Liver (tissue), 9 donors: ENCODE data around the gene PAXX. TPM values are rescaled to one million over a fixed set of nuclear protein-coding genes. Genes with fewer than 3 reads are reported as not detected.

Experiments
- DNase-seq: peaks from one replicate; pipeline ENCODE4 v3.0.0-alpha.2; 2017; ENCODE audit warnings: low spot score
- H3K27ac ChIP-seq, 2 donors: one replicate each; pipeline ENCODE4 v1.7.0; 2013; ENCODE audit warnings: inconsistent platforms in 2 of 2, low read length in 2 of 2, control low read depth in 1 of 2, low read depth in 1 of 2, mild to moderate bottlenecking in 1 of 2
- H3K27me3 ChIP-seq, 4 donors: one replicate each; pipeline versions ENCODE4 v1.6.1 to v1.7.0; 2013; ENCODE audit warnings: low read length in 3 of 4, inconsistent platforms in 1 of 4, mild to moderate bottlenecking in 1 of 4, moderate library complexity in 1 of 4; ENCODE audit not compliant: control insufficient read depth in 4 of 4, insufficient read depth in 4 of 4
- H3K36me3 ChIP-seq, 4 donors: one replicate each; pipeline versions ENCODE4 v1.6.1 to v1.7.0; 2013; ENCODE audit warnings: low read length in 3 of 4, mild to moderate bottlenecking in 3 of 4, low read depth in 1 of 4, moderate library complexity in 1 of 4; ENCODE audit not compliant: control insufficient read depth in 4 of 4, insufficient read depth in 3 of 4
- H3K4me1 ChIP-seq, 4 donors: one replicate each; pipeline versions ENCODE4 v1.6.1 to v1.7.0; 2013; ENCODE audit warnings: low read length in 3 of 4, mild to moderate bottlenecking in 3 of 4, moderate library complexity in 1 of 4; ENCODE audit not compliant: control insufficient read depth in 4 of 4, insufficient read depth in 4 of 4
- H3K4me3 ChIP-seq, 3 donors: one replicate each; pipeline versions ENCODE4 v1.6.1 to v1.7.0; 2013; ENCODE audit warnings: low read length in 3 of 3, control low read depth in 1 of 3, low read depth in 1 of 3, mild to moderate bottlenecking in 1 of 3
- H3K9ac ChIP-seq, 2 donors: one replicate each; pipeline ENCODE4 v1.7.0; 2013; ENCODE audit warnings: low read length in 2 of 2, mild to moderate bottlenecking in 2 of 2, moderate library complexity in 2 of 2, control low read depth in 1 of 2, low read depth in 1 of 2
- H3K9me3 ChIP-seq, 4 donors: one replicate each; pipeline versions ENCODE4 v1.6.1 to v1.7.0; 2013; ENCODE audit warnings: low read length in 3 of 4; ENCODE audit not compliant: control insufficient read depth in 4 of 4
- ATF3 ChIP-seq: IDR thresholded peaks from 2 replicates; pipeline ENCODE4 v1.6.1; 2016; ENCODE audit warnings: antibody characterized with exemption
- CTCF ChIP-seq: fragments of 150-350 bp; IDR thresholded peaks from 2 replicates; pipeline ENCODE4 v1.5.1; 2017; ENCODE audit warnings: improper control_type of control experiment, low read depth, low read length; ENCODE audit not compliant: missing input control
- EGR1 ChIP-seq, 2 donors: IDR thresholded peaks; 2 replicates each; pipeline ENCODE4 v1.6.1; 2016 to 2018; ENCODE audit warnings: antibody characterized with exemption in 2 of 2, low read depth in 2 of 2
- FOXA1 ChIP-seq: IDR thresholded peaks from 2 replicates; pipeline ENCODE4 v1.6.1; 2016; ENCODE audit warnings: antibody characterized with exemption
- FOXA2 ChIP-seq: IDR thresholded peaks from 2 replicates; pipeline ENCODE4 v1.6.1; 2016; ENCODE audit warnings: antibody characterized with exemption
- GABPA ChIP-seq, 2 donors: IDR thresholded peaks in 1 of 2; conservative IDR thresholded peaks in 1 of 2; 2 replicates each; pipeline ENCODE4 v1.6.1; 2016; ENCODE audit warnings: antibody characterized with exemption in 2 of 2, mild to moderate bottlenecking in 1 of 2, moderate library complexity in 1 of 2
- HNF4A ChIP-seq, 2 donors: conservative IDR thresholded peaks; 2 replicates each; pipeline ENCODE4 v1.6.1; 2016; ENCODE audit warnings: antibody characterized with exemption in 2 of 2, mild to moderate bottlenecking in 2 of 2
- HNF4G ChIP-seq: IDR thresholded peaks from 2 replicates; pipeline ENCODE4 v1.6.1; 2016; ENCODE audit warnings: antibody characterized with exemption
- JUND ChIP-seq, 2 donors: IDR thresholded peaks; 2 replicates each; pipeline ENCODE4 v1.6.1; 2016; ENCODE audit warnings: antibody characterized with exemption in 2 of 2
- MAX ChIP-seq: IDR thresholded peaks from 2 replicates; pipeline ENCODE4 v1.6.1; 2016; ENCODE audit warnings: antibody characterized with exemption
- NR2F2 ChIP-seq: IDR thresholded peaks from 2 replicates; pipeline ENCODE4 v1.6.1; 2016; ENCODE audit warnings: antibody characterized with exemption
- RAD21 ChIP-seq, 2 donors: IDR thresholded peaks; 2 replicates each; pipeline ENCODE4 v1.6.1; 2016; ENCODE audit warnings: antibody characterized with exemption in 2 of 2, mild to moderate bottlenecking in 2 of 2
- REST ChIP-seq: IDR thresholded peaks from 2 replicates; pipeline ENCODE4 v1.6.1; 2016; ENCODE audit warnings: antibody characterized with exemption, mild to moderate bottlenecking
- RXRA ChIP-seq, 2 donors: IDR thresholded peaks; 2 replicates each; pipeline ENCODE4 v1.6.1; 2017 to 2018; ENCODE audit warnings: antibody characterized with exemption in 2 of 2, mild to moderate bottlenecking in 1 of 2
- SP1 ChIP-seq: IDR thresholded peaks from 2 replicates; pipeline ENCODE4 v1.6.1; 2018; ENCODE audit warnings: antibody characterized with exemption, mild to moderate bottlenecking
- TAF1 ChIP-seq: conservative IDR thresholded peaks from 2 replicates; pipeline ENCODE4 v1.6.1; 2016; ENCODE audit warnings: antibody characterized with exemption, mild to moderate bottlenecking
- YY1 ChIP-seq: IDR thresholded peaks from 2 replicates; pipeline ENCODE4 v1.6.1; 2016; ENCODE audit warnings: antibody characterized with exemption, mild to moderate bottlenecking
- ZBTB33 ChIP-seq: IDR thresholded peaks from 2 replicates; pipeline ENCODE4 v1.6.1; 2016; ENCODE audit warnings: antibody characterized with exemption
- WGBS: extraction: QIAGEN DNeasy Blood & Tissue Kit; methylation state at CpG from one replicate; pipeline ENCODE4 v1.1.7; 2013; 5-methylcytosine and 5-hydroxymethylcytosine counted together
- polyA plus RNA-seq, 2 donors: library from polyadenylated mRNA; stranded (reverse) in 1 of 2; unstranded in 1 of 2; fragments of 200-250 nt in 1 of 2; fragments of >200 nt in 1 of 2; fragmentation: Nextera tagmentation in 1 of 2; extraction: Ambion mirVana in 1 of 2; gene quantifications; one replicate each; pipeline versions ENCODE4 v1.2.1 to v1.2.3, GENCODE V29; 2013 to 2015
- total RNA-seq, 2 donors: library from RNA; depleted of rRNA; stranded (reverse); fragments of >200 nt; gene quantifications; one replicate each; pipeline ENCODE4 v1.2.3, GENCODE V29; 2014
- donor health status: healthy.
- donor health status: healthy.
- donor health status: healthy.
- donor health status: healthy.
- donor health status: healthy.

The PAXX gene
- total and polyA plus RNA-seq, 4 donors, result 7.3 to 34.1 (median 19.2) TPM

GRCh38 chr9:136961279-136962065, 30.8 kb upstream of the PAXX start:
- 83% methylated on average over 23 of the region's 23 CpGs for WGBS
- peak overlapping the region in 1 of 2 donors; percentile 28 for H3K27ac ChIP-seq
- peaks cover 0 to 2% (median 0%) of the 10 kb centered on the region in 4 donors for H3K4me1 ChIP-seq
- H3K27me3 ChIP-seq, result no peaks in the 10 kb centered on the region
- DNase-seq, result no peak
- no peaks in the 10 kb centered on the region for H3K36me3 ChIP-seq
- no peak overlapping the region for H3K9ac ChIP-seq
- H3K9me3 ChIP-seq, result no peaks in the 10 kb centered on the region
- TF ChIP-seq RXRA (IDR thresholded peaks at IDR 0.05) (peak in 1 of 2 donors; percentile 67), SP1 (peak; percentile 19), FOXA1 (no peak), FOXA2 (no peak)
- H3K4me3 ChIP-seq, result no peak overlapping the region

GRCh38 chr9:136962163-136962562, 30.1 kb upstream of the PAXX start:
- 93% methylated on average over 9 of the region's 9 CpGs for WGBS
- no peak for DNase-seq
- Histone ChIP-seq H3K4me3 (no peak overlapping the region), H3K27ac (peak overlapping the region in 1 of 2 donors; percentile 28), H3K36me3 (no peaks in the 10 kb centered on the region), H3K9ac (no peak overlapping the region), H3K9me3 (no peaks in the 10 kb centered on the region), H3K4me1 (peaks cover 0 to 2% (median 0%) of the 10 kb centered on the region in 4 donors), H3K27me3 (no peaks in the 10 kb centered on the region)
- no peak for TF ChIP-seq ZBTB33
- no peak for TF ChIP-seq RXRA (IDR thresholded peaks at IDR 0.05)
- TF ChIP-seq EGR1 (IDR thresholded peaks at IDR 0.05; ENCODE audit: low read depth in 2 of 2), result no peak
- TF ChIP-seq CTCF, result no peak
- TF ChIP-seq HNF4G, result no peak
- no peak for TF ChIP-seq ATF3
- no peak for TF ChIP-seq TAF1
- no peak for TF ChIP-seq FOXA2
- no peak for TF ChIP-seq GABPA (IDR thresholded peaks at IDR 0.05 in 1 of 2, conservative IDR thresholded peaks at IDR 0.05 in 1 of 2)
- no peak for TF ChIP-seq YY1
- TF ChIP-seq RAD21 (IDR thresholded peaks at IDR 0.05), result no peak
- TF ChIP-seq JUND (IDR thresholded peaks at IDR 0.05), result no peak
- no peak for TF ChIP-seq SP1
- TF ChIP-seq NR2F2, result no peak
- no peak for TF ChIP-seq FOXA1
- no peak for TF ChIP-seq HNF4A (conservative IDR thresholded peaks at IDR 0.05)
- no peak for TF ChIP-seq MAX
- TF ChIP-seq REST, result no peak
